Panc1 (cell line): ENCODE data around the gene RHBDD1.

ENCODE experiments used
- CTCF ChIP-seq: fragments of 450-650 bp; IDR thresholded peaks from 2 replicates; pipeline ENCODE4 v1.5.1; 2017; ENCODE audit warnings: mild to moderate bottlenecking
- POLR2AphosphoS5 ChIP-seq: IDR thresholded peaks from 2 replicates; pipeline ENCODE4 v1.6.1; 2012; ENCODE audit warnings: mild to moderate bottlenecking, low read depth, low read length, moderate library complexity
- REST ChIP-seq, 2 experiments: IDR thresholded peaks; 2 replicates each; pipeline ENCODE4 v1.6.1; 2011 to 2012; ENCODE audit warnings: low read depth in 2 of 2, control low read depth in 1 of 2, low read length in 1 of 2, mild to moderate bottlenecking in 1 of 2, moderate library complexity in 1 of 2; ENCODE audit not compliant: insufficient read depth in 1 of 2
- SIN3A ChIP-seq: IDR thresholded peaks from 2 replicates; pipeline ENCODE4 v1.6.1; 2012; ENCODE audit warnings: low read depth, mild to moderate bottlenecking, low read length, moderate library complexity, borderline replicate concordance; ENCODE audit not compliant: insufficient read depth
- TCF7L2 ChIP-seq: IDR thresholded peaks from 2 replicates; pipeline ENCODE4 v1.6.1; 2011; ENCODE audit warnings: mild to moderate bottlenecking, low read depth, low read length, inconsistent platforms

DNA sequence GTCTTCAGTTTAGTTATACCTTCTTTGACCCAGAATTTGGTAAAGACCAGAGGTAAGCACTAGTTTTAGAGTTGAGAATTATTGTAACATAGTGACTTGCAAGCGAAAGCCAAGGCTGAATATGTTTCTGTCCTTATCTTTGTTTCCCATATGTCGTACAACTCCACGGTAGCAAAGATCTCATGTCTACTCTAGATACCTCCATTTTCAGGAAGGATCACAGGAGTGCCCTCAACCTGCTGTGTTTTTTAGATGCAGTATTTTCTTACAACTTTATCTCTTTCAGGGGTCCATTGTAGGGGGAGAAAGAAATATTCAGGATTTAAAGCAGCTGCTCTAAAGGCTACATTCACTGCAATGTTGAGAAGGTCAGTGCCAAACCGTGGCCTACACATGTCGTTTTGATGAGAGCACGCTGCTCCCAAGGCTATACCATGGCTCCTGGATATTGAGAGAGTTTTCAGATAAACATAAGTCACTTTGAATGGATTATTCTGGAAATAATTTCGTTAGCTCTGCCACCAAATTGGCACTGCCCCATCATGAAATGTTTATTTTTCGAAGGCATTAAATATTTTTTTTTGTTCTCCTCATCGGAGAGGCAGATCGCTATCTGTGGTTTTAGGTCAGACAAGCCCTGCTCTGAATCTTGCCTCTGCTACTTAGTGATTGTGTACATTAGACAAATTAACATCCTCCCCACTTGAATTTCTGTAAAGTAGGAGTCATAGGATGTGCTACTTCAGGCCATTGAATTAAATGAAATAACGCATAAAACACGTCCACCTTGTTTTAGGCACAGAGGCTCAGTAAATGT lies 2.1 kb downstream of the RHBDD1 start:
- TF ChIP-seq REST (IDR thresholded peaks at IDR 0.05; ENCODE audit: insufficient read depth in 1 of 2, low read depth in 2 of 2, low read length in 1 of 2), result no peak
- TF ChIP-seq POLR2AphosphoS5, result no peak
- no peak for TF ChIP-seq CTCF
- no peak for TF ChIP-seq TCF7L2
- TF ChIP-seq SIN3A, result no peak
